GM18517 (cell line): ENCODE measurements around the gene CEACAM4.

Experiments used
- ATAC-seq: cut with Tn5 transposase; IDR thresholded peaks from one replicate; pipeline ENCODE4 v1.9.1; 2021; ENCODE audit warnings: mild to moderate bottlenecking, moderate library complexity; ENCODE audit not compliant: unreplicated experiment

The CEACAM4 gene

DNA sequence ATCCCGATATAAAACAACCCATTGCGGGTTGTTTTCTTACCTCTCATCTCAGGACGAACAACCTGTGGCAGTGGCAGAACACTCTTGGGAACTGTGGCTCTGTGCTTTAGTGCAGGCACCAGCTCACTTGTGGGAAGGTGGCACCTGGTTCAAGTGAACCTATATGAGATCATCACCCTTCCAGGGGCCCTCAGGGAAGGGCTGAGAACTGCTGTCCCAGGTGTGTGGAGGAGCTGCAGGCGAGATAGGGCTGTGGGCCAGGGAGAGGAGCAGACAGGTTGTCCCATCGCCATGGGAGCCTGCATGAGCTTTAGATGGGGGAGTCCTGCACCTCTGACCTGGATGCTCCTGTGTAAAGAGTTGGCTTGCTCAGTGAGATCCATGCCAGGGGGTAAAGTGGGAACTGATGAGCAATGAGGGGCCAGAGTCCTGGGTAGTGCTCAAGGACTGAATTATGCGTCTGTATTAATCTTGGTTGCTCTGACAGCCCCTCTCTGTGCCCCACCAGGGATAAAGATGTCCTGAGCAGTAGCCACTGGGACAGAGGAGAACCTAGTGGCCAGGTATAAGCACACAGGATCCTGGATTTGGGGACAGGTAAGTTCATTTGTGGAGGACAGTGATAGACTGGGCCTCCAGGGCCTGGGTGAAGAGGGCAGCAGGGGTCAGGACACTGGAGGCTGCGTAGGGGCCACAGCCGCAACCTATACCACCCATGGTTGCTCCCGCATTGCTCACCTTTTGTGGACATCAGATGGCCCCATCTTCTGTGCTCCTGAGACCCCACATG lies 8.7 kb downstream of the CEACAM4 start:
- no peak for ATAC-seq

DNA sequence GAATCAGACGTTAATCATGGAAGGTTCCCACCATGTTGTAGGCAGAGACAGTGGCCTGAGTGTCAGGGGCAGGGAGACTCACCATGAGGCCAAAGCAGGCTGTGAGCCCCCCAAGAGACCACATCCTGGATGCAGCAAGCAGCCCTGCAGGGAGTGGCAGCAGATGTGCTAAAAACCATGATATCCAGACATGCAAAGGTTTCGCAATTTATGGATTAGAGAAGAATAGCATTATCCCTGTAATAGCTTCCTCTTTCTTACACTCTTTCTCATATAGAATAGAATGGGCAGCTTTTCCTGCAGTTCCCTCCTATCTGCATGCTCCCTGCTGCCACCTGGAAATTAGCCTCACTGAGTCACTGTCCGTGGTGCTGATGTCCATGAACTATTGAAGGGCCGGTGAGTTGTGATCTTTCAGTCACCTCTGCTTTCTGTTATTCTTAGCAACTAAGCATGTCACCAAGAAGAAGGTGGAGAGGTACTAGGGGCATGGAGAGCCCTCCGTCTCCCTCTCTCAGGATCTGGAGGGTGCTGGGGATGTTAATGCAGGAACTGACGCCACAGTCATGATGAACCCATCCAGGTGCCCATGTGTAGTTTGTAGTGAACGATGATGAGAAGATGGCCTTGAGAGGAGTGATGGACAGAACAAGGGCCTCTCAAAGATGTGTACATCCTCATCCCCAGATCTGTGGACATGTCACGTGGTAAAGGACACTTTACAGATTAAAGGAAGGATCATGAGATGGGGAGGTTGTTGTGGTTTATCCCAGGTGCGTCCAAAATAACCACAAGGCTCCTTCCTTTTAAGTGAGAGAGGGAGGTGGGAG lies 9.9 kb downstream of the CEACAM4 start:
- no peak for ATAC-seq

- ATAC-seq = no peak
These were observed 11.7 kb downstream of the CEACAM4 start for GRCh38 chr19:41615207-41615606.

DNA sequence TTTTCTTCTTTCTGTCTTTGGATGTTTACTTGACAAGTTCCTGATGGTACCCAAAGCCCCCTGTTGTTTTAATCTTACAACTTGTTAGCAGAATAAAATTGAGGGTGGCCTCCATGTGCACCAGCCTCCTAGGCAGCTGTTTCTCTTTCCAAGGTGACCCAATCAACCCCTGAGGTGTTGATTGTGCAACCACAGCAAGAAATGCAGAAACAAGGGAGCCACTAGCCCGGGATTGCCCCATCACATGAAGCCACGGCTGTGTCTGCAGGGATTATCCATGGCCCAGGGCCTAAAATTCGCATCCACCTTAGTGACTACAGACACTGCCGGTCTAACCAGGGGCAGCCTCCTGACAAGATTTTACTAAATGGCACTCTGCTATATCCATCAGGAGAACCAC lies 14.4 kb downstream of the CEACAM4 start:
- ATAC-seq = no peak

- ATAC-seq = no peak
These were observed 16.1 kb downstream of the CEACAM4 start for GRCh38 chr19:41610789-41611188.

GRCh38 chr19:41607668-41608067 lies 19.2 kb downstream of the CEACAM4 start:
- ATAC-seq = no peak

GRCh38 chr19:41606215-41606837 lies 20.5 kb downstream of the CEACAM4 start:
- no peak for ATAC-seq

GRCh38 chr19:41604831-41605230 lies 22.0 kb downstream of the CEACAM4 start:
- ATAC-seq = no peak

GRCh38 chr19:41601771-41602170 lies 25.1 kb downstream of the CEACAM4 start:
- ATAC-seq = no peak

DNA sequence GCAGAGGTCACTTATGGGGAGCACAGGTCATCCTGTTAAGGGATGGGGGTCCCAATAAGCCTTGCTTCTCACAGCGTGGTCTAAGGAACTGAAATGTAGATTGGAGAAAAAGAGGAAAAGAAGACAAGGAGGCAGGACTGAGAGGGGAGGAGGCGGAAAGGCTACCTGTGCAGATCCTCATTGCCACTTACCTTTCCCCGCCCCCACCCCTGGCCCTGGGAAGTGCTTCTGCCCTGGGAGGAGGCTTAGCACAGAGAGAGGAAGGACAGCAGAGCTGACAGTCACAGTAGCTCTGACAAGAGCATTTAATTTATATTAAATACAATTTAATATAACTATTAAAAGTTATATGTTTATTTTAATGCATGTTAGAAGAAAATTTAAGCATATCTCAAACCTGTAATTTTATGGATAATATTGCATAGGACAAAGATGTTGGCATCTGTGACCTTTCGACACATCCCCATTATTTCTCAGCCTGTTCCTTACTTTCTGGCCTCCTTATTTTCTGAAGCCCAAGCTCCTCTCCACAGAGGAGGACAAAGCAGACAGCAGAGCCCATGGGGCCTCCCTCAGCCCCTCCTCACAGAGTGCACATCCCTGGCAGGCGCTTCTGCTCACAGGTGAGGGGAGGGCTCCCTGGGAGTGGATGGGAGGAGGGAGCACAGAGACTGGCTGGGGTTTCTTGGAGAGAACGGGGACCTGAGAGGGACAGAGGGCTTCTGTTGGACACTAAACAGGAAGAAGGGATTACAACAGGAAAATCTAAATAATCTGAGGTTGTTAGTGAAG lies 27.5 kb downstream of the CEACAM4 start:
- ATAC-seq = no peak

DNA sequence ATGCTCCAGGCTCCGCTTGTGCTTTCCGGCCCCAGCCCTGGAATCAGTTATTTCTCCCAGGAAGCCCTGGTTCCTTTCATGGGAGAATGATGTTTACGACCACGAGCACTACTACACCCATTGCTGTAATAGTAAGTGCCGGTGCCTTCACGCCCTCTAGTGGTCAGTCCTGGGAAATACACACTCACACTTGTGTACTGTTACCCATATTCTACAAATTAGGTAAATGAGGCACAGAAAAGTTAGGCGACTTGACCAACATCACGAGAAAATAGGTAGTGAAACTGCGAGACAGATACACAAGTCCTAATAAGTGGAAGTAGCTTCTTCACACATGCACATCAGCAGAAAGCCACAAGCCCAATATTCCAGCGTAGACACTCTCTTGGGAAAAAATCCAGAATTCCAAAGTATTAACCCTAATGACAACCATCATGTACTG lies 29.3 kb downstream of the CEACAM4 start:
- no peak for ATAC-seq

- ATAC-seq = no peak
These were observed 31.0 kb downstream of the CEACAM4 start for GRCh38 chr19:41595890-41596280.

DNA sequence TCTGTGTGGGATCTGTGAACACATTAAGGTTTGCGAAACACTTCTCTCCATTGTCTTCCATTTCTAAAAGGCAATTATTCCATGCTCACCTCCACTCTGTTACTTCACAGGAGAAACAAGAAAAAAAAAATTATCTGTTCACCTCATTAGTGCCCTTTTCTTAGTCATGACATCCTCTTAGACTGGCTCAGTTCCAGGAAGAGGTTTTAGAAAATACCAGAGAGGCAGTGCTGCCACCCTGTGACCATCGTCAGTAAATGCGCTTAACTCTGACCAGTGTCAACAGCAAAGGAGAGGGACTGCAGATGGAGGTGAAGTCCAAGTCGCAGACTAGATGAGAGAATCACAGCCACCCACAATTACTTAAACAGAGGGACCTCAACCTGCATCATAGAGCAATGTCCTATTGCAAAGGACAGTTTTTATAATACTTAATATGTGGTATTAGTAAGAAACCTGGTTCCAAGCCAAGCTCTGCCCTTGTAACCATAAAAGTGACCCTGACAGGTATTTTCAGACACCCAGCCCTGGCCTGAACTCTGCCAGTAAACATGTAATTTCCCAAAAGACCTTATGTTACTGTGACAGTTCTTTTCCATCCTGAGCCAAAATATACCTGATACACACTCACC lies 31.5 kb downstream of the CEACAM4 start:
- peak; percentile 59 for ATAC-seq

DNA sequence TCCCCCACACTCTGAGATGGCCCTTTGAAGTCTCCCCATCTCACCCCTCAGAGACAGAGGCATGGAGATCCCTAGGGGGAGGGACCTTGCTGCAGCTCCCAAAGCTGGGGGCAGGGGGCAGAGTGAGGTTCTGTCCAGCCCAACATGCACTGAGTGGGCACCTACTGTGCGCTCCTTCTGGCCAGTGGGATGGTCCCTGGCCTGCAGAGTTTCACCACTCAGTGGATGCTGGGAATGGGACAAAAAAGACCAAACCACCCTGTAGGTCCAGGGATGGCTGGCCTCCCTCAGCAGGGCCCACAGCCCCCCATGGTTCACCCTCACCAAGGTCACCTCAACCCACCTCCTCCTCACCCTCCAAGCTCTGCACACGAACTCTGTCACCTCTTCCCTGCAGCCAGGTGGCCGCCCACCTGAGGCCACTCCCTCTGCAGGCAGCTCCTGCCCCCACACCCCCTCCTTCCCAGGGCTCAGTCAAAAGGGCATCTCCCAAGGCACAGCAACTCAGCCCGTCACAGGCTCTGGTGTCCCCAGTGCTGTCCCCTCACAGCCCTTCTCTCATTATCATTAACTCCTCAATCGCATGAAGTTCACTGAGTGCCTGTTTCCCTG lies 34.8 kb downstream of the CEACAM4 start:
- no peak for ATAC-seq

DNA sequence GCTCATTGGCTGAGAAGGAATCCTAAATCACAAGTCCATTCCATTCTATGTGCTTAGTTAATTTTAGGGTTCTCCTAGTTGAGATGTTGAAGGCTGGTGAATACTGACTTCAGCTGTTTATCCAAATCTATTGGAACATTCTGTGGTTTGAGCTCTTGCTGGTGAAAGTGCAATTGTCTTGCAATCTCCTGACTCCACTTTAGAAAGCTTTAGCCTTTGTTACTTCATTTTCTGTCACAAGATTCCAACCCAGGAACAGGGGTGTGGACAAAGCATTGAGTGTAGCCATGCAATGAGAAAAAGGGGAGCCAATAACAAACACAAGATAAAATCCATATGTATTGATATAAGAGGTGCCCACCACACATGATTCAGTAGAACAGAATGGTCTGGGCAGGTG lies 35.9 kb downstream of the CEACAM4 start:
- no peak for ATAC-seq

GRCh38 chr19:41589371-41589770 lies 37.5 kb downstream of the CEACAM4 start:
- ATAC-seq = no peak

DNA sequence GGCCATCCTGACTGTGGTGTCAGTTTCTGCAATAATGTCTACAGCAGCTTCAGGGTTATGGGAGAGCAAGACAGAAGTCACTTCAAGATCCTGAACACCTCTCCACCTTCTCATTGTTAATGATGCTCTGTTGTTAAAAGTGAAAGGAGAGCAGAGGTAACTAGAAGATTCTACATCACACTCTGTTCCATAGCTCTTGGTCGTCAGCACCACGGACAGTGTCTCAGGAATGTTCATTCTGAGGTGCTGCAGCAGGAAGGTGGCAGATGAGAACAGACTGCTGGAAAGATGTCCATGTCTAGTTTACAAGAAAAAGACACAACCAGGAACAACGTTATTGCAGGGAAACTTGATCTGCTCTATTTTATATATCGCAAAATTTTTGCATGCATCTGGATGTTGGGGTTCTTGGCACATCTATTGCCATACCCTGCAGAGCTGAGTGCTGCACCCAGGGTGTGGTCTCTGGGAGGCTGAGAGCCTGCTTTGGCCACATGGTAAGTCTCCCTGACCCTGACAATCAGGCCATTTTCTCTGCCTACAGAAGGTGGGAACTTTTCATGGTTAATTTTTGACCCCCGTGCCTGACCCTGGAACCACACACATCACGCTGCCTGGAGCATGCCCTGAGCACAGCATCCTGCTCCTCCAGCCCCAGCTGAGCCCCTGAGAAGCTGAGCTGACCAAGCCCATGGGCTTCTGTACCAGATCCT lies 38.2 kb downstream of the CEACAM4 start:
- ATAC-seq = no peak

- no peak for ATAC-seq
These were observed 39.0 kb downstream of the CEACAM4 start for GRCh38 chr19:41587838-41588210.

- no peak for ATAC-seq
These were observed 39.6 kb downstream of the CEACAM4 start for GRCh38 chr19:41587101-41587837.
